ENCODE data around the gene TRIO.

The TRIO gene

GRCh38 chr5:14261856-14262611 is 118.9 kb downstream of the TRIO start:
- H3K27ac ChIP-seq (ENCODE audit: low read depth, low read length), result no peak overlapping the region

DNA sequence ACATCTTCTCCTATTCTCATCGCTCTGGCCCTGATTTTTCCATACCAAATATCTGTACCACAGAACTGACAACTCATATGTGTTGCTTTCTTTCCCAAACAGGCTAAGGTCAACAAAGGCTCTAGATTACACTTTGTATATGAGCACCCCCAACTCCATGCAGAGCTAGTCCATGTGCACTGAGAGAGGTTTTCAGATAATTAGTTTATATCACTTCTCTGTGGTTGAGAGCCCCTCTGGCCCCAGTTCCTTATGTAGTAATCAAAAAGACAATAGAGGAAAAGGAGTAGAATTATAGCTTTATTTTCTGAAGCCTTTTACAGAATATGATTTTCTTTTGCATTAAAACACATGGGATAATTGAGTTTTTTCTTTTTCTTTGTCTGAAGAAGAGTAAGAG is 120.0 kb downstream of the TRIO start:
- Histone ChIP-seq H3K79me2 (ENCODE audit: insufficient read depth, low read length) (peaks cover 7% of the 10 kb centered on the region; the same call in 1 of the 2 replicates), H3K27me3 (ENCODE audit: low read length) (no peaks in the 10 kb centered on the region), H3K27ac (ENCODE audit: low read depth, low read length) (no peak overlapping the region)

More at GRCh38 chr5:14261856-14262611, 118.9 kb downstream of the TRIO start:
- Histone ChIP-seq H3K4me2 (ENCODE audit: low read depth, low read length, poor library complexity, severe bottlenecking) (no peak overlapping the region), H3K9me3 (ENCODE audit: insufficient read depth, low read length) (no peaks in the 10 kb centered on the region), H4K20me1 (ENCODE audit: low read depth, low read length) (0 out of 2 replicates have a peak, but pooled peaks cover 13% of the 10 kb centered on the region), H3K36me3 (ENCODE audit: low read length) (no peaks in the 10 kb centered on the region), H3F3A (ENCODE audit: insufficient read depth) (no peaks in the 10 kb centered on the region; the same call in 1 of the 2 replicates), H3K4me3 (ENCODE audit: insufficient read depth, low read length, poor library complexity, severe bottlenecking) (no peak overlapping the region), H3K9me2 (replicated peaks; ENCODE audit: insufficient read depth, low read length) (no peaks in the 10 kb centered on the region), H3K27me3 (ENCODE audit: low read length) (no peaks in the 10 kb centered on the region), H2AFZ (ENCODE audit: low read depth, low read length, severe bottlenecking) (no peak overlapping the region), H3K9ac (ENCODE audit: low read length) (no peak overlapping the region), H3K79me2 (ENCODE audit: insufficient read depth, low read length) (peaks cover 7% of the 10 kb centered on the region; the same call in 1 of the 2 replicates)
- TF ChIP-seq CTCF (IDR thresholded peaks at IDR 0.05; ENCODE audit: insufficient read depth, low read length, poor library complexity, severe bottlenecking) (no peak), EZH2phosphoT487 (conservative IDR thresholded peaks at IDR 0.05; ENCODE audit: low read length) (no peak)

GRCh38 chr5:14263699-14264098 is 120.6 kb downstream of the TRIO start:
- no peak overlapping the region for H3K9ac ChIP-seq (ENCODE audit: low read length)
- H3K9me3 ChIP-seq (ENCODE audit: insufficient read depth, low read length), result no peaks in the 10 kb centered on the region
- H3K9me2 ChIP-seq (replicated peaks; ENCODE audit: insufficient read depth, low read length), result no peaks in the 10 kb centered on the region
- no peak overlapping the region for H3K4me3 ChIP-seq (ENCODE audit: insufficient read depth, low read length, poor library complexity, severe bottlenecking)
- peak overlapping the region; percentile 95 for H3K4me2 ChIP-seq (ENCODE audit: low read depth, low read length, poor library complexity, severe bottlenecking)
- TF ChIP-seq CTCF (IDR thresholded peaks at IDR 0.05; ENCODE audit: insufficient read depth, low read length, poor library complexity, severe bottlenecking) (no peak), EZH2phosphoT487 (conservative IDR thresholded peaks at IDR 0.05; ENCODE audit: low read length) (no peak)
- no peak overlapping the region for H3K27ac ChIP-seq (ENCODE audit: low read depth, low read length)
- H3F3A ChIP-seq (ENCODE audit: insufficient read depth), result no peaks in the 10 kb centered on the region; the same call in 1 of the 2 replicates
- H3K79me2 ChIP-seq (ENCODE audit: insufficient read depth, low read length), result peaks cover 7% of the 10 kb centered on the region; the same call in 1 of the 2 replicates
- H3K27me3 ChIP-seq (ENCODE audit: low read length), result no peaks in the 10 kb centered on the region
- H4K20me1 ChIP-seq (ENCODE audit: low read depth, low read length), result peaks cover 13% of the 10 kb centered on the region; the same call in 1 of the 2 replicates
- H2AFZ ChIP-seq (ENCODE audit: low read depth, low read length, severe bottlenecking), result no peak overlapping the region
- H3K36me3 ChIP-seq (ENCODE audit: low read length), result no peaks in the 10 kb centered on the region

More for the DNA sequence above, 120.0 kb downstream of the TRIO start:
- no peak for TF ChIP-seq CTCF (IDR thresholded peaks at IDR 0.05; ENCODE audit: insufficient read depth, low read length, poor library complexity, severe bottlenecking)
- no peak for TF ChIP-seq EZH2phosphoT487 (conservative IDR thresholded peaks at IDR 0.05; ENCODE audit: low read length)
- Histone ChIP-seq H3K4me3 (ENCODE audit: insufficient read depth, low read length, poor library complexity, severe bottlenecking) (no peak overlapping the region), H3K4me2 (ENCODE audit: low read depth, low read length, poor library complexity, severe bottlenecking) (no peak overlapping the region), H3K9me2 (replicated peaks; ENCODE audit: insufficient read depth, low read length) (no peaks in the 10 kb centered on the region), H3K9ac (ENCODE audit: low read length) (no peak overlapping the region), H2AFZ (ENCODE audit: low read depth, low read length, severe bottlenecking) (no peak overlapping the region), H3K36me3 (ENCODE audit: low read length) (no peaks in the 10 kb centered on the region), H3K9me3 (ENCODE audit: insufficient read depth, low read length) (no peaks in the 10 kb centered on the region), H4K20me1 (ENCODE audit: low read depth, low read length) (peaks cover 13% of the 10 kb centered on the region; the same call in 1 of the 2 replicates), H3F3A (ENCODE audit: insufficient read depth) (no peaks in the 10 kb centered on the region; the same call in 1 of the 2 replicates)
